Subcutaneous abdominal adipose tissue (tissue), 5 donors: ENCODE data around the gene LRP3.

ENCODE experiments used
- H3K27ac ChIP-seq: one replicate; pipeline ENCODE4 v1.7.0; 2013; ENCODE audit warnings: low read depth, mild to moderate bottlenecking, inconsistent platforms, low read length, moderate library complexity
- H3K27me3 ChIP-seq, 5 donors: one replicate each; pipeline ENCODE4 v1.7.0; 2013; ENCODE audit warnings: low read length in 5 of 5, inconsistent platforms in 1 of 5; ENCODE audit not compliant: control insufficient read depth in 5 of 5, insufficient read depth in 4 of 5
- H3K36me3 ChIP-seq, 5 donors: one replicate each; pipeline ENCODE4 v1.7.0; 2013; ENCODE audit warnings: low read length in 5 of 5; ENCODE audit not compliant: control insufficient read depth in 5 of 5, insufficient read depth in 5 of 5
- H3K4me1 ChIP-seq, 5 donors: one replicate each; pipeline ENCODE4 v1.7.0; 2013; ENCODE audit warnings: low read length in 5 of 5, mild to moderate bottlenecking in 3 of 5, moderate library complexity in 1 of 5; ENCODE audit not compliant: control insufficient read depth in 5 of 5, insufficient read depth in 5 of 5
- H3K4me3 ChIP-seq, 5 donors: one replicate each; pipeline ENCODE4 v1.7.0; 2013; ENCODE audit warnings: low read length in 5 of 5, low read depth in 1 of 5
- H3K9ac ChIP-seq, 5 donors: one replicate each; pipeline ENCODE4 v1.7.0; 2013; ENCODE audit warnings: low read length in 5 of 5, mild to moderate bottlenecking in 4 of 5, moderate library complexity in 3 of 5
- H3K9me3 ChIP-seq, 5 donors: one replicate each; pipeline ENCODE4 v1.7.0; 2013; ENCODE audit warnings: low read length in 5 of 5; ENCODE audit not compliant: control insufficient read depth in 5 of 5
- donor health status: healthy.
- donor health status: healthy.
- donor health status: healthy.
- donor health status: healthy.
- donor health status: healthy.

LRP3 gene

DNA sequence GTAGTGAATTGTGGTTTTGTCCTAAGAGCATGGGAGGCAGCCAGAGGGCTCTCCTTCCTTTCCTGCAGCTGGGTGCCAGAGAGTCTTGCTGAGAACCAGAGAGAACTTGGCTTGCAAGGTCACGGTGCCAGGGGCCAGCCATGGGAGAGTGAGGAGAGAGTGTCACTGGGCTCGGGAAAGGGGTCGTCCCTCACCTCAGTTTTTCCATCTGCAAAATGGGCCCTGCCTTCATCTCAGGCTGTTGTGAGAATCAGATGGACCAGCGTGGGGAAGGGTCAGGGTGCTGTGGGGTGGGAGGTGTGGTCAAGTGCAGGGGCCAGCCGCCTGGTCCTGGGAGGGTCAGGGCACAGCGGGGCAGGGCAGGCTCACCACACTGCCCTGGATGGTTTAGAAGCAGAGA is 7.3 kb downstream of the LRP3 start:
- no peak overlapping the region for H3K27ac ChIP-seq
- peaks cover 0 to 90% (median 39%) of the 10 kb centered on the region in 5 donors for H3K36me3 ChIP-seq
- no peak overlapping the region for H3K4me3 ChIP-seq
- peaks cover 0 to 1% (median 0%) of the 10 kb centered on the region in 5 donors for H3K4me1 ChIP-seq
- no peaks in the 10 kb centered on the region for H3K9me3 ChIP-seq
- H3K27me3 ChIP-seq, result no peaks in the 10 kb centered on the region
- no peak overlapping the region for H3K9ac ChIP-seq

DNA sequence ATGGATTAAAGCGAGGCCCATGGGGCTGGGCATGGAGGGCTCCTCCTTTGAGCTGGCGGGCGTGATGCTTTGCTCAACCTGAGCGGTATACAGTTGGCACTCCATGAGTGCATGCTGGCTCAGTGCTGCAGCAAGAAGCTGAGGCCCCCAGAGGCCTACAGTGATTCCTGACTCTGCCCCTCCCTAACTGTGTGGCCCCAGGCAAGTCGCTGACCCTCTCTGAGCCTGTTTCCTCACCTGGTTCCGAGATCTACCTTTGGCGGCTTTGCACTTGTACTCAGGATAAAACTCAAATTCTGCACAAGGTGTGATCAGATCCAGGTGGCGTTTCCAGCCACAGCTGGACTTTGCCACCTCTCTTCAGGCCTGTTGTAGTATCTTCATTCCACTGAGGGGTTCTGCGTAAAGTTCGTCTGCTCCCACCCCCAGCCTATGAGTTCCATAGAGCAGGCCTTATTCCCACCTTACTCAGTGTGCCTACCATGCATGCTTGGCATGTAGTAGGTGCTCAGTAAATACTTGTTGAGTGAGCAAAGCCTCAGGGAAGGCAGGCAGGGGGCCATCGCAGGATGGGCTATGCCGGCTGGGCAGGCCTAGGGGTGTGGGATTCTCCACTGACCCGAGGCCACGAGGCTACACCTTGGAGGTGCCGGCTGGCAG is 7.9 kb downstream of the LRP3 start:
- H3K36me3 ChIP-seq, result peaks cover 0 to 90% (median 39%) of the 10 kb centered on the region in 5 donors
- no peak overlapping the region for H3K9ac ChIP-seq
- no peak overlapping the region for H3K27ac ChIP-seq
- no peak overlapping the region for H3K4me3 ChIP-seq
- no peaks in the 10 kb centered on the region for H3K9me3 ChIP-seq
- H3K4me1 ChIP-seq, result no peaks in the 10 kb centered on the region
- no peaks in the 10 kb centered on the region for H3K27me3 ChIP-seq

DNA sequence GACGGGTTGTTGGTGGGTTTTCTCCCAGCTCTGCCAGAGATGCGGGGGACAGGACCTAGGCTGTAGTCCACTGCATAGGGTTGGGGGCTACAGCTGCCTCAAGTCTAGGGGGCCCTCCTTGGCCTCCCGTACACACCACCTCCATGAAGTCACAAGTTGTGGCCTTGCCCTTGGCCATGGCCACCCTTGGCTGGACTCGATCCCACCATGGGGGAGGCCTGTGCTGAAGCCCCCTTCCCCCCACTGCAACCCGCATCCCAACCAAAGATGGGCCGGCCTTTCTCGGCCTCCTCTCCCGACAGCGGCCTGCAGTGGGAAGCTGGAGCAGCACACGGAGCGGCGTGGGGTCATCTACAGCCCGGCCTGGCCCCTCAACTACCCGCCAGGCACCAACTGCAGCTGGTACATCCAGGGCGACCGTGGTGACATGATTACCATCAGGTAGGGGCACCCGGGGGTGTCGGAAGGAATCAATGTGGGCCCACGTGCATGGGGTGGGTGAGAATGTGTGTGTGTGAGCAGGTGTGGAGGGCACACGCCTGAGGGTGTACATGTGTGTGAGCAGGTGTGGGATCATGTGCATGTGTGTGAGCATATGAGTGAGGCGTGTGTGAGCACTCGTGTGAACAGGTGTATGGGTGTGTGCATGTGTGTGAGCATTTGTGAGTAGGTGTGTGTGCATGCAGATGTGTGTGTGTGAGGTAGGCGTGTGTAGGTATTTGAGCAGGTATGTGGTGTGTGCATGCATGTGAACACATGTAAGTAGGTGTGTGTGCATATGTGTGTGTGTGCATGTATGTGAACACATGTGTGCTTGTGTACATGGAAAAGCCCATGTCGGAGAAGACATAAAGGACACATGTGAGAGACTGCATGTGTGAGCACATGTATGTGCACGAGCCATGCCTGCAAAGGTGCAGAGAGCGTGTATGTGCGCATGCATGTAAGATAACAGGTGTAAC is 8.7 kb downstream of the LRP3 start:
- Histone ChIP-seq H3K9ac (no peak overlapping the region), H3K9me3 (no peaks in the 10 kb centered on the region), H3K4me1 (peaks cover 0 to 5% (median 3%) of the 10 kb centered on the region in 5 donors), H3K27ac (no peak overlapping the region), H3K4me3 (no peak overlapping the region), H3K36me3 (peaks cover 0 to 90% (median 39%) of the 10 kb centered on the region in 5 donors), H3K27me3 (no peaks in the 10 kb centered on the region)

DNA sequence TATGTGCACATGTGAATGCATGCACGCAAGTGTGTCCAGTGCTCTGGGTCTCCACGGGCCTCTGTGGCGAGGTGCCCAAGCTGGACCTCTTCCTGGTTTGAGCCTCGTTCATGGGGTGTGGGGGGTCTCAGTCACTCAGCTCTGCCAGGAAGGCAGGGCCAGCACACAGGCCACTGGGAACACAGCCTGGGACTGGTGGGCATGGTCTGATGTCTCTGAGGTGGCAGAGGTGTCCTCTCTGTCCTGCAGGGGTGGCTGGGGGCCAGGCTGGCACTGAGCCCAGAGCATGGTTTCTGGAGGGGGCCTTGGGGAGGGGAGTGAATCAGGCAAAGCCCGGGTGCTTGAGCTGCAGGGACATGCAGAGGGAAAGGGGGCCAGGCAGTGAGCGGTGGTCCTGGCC is 9.4 kb downstream of the LRP3 start:
- peaks cover 0 to 89% (median 35%) of the 10 kb centered on the region in 5 donors for H3K36me3 ChIP-seq
- H3K27me3 ChIP-seq, result no peaks in the 10 kb centered on the region
- H3K4me1 ChIP-seq, result peaks cover 2 to 12% (median 9%) of the 10 kb centered on the region in 5 donors
- no peak overlapping the region for H3K27ac ChIP-seq
- H3K9me3 ChIP-seq, result no peaks in the 10 kb centered on the region
- H3K4me3 ChIP-seq, result no peak overlapping the region
- H3K9ac ChIP-seq, result no peak overlapping the region

GRCh38 chr19:33204136-33204973 is 10.2 kb downstream of the LRP3 start:
- peaks cover 0 to 82% (median 35%) of the 10 kb centered on the region in 5 donors for H3K36me3 ChIP-seq
- peaks cover 3 to 20% (median 14%) of the 10 kb centered on the region in 5 donors for H3K4me1 ChIP-seq
- no peak overlapping the region for H3K9ac ChIP-seq
- no peak overlapping the region for H3K4me3 ChIP-seq
- no peak overlapping the region for H3K27ac ChIP-seq
- no peaks in the 10 kb centered on the region for H3K9me3 ChIP-seq
- no peaks in the 10 kb centered on the region for H3K27me3 ChIP-seq

DNA sequence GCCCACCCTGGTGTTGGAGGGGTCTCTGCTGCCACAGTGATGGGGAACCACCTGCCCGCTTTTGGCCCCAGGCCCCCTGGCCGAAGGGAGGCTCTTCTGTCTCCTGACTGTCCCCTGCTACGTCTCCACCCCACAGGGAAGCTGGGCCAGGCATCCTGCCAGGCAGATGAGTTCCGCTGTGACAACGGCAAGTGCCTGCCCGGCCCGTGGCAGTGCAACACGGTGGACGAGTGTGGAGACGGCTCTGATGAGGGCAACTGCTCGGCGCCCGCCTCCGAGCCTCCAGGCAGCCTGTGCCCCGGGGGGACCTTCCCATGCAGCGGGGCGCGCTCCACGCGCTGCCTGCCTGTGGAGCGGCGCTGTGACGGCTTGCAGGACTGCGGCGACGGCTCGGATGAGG is 11.0 kb downstream of the LRP3 start:
- Histone ChIP-seq H3K27ac (no peak overlapping the region), H3K36me3 (peaks cover 0 to 77% (median 32%) of the 10 kb centered on the region in 5 donors), H3K4me1 (peaks cover 4 to 28% (median 22%) of the 10 kb centered on the region in 5 donors), H3K9me3 (no peaks in the 10 kb centered on the region), H3K9ac (no peak overlapping the region), H3K4me3 (no peak overlapping the region), H3K27me3 (no peaks in the 10 kb centered on the region)

GRCh38 chr19:33205531-33206260 is 11.6 kb downstream of the LRP3 start:
- no peaks in the 10 kb centered on the region for H3K27me3 ChIP-seq
- no peaks in the 10 kb centered on the region for H3K9me3 ChIP-seq
- H3K27ac ChIP-seq, result no peak overlapping the region
- peaks cover 4 to 33% (median 23%) of the 10 kb centered on the region in 5 donors for H3K4me1 ChIP-seq
- peaks cover 0 to 76% (median 32%) of the 10 kb centered on the region in 5 donors for H3K36me3 ChIP-seq
- no peak overlapping the region for H3K4me3 ChIP-seq
- H3K9ac ChIP-seq, result no peak overlapping the region

DNA sequence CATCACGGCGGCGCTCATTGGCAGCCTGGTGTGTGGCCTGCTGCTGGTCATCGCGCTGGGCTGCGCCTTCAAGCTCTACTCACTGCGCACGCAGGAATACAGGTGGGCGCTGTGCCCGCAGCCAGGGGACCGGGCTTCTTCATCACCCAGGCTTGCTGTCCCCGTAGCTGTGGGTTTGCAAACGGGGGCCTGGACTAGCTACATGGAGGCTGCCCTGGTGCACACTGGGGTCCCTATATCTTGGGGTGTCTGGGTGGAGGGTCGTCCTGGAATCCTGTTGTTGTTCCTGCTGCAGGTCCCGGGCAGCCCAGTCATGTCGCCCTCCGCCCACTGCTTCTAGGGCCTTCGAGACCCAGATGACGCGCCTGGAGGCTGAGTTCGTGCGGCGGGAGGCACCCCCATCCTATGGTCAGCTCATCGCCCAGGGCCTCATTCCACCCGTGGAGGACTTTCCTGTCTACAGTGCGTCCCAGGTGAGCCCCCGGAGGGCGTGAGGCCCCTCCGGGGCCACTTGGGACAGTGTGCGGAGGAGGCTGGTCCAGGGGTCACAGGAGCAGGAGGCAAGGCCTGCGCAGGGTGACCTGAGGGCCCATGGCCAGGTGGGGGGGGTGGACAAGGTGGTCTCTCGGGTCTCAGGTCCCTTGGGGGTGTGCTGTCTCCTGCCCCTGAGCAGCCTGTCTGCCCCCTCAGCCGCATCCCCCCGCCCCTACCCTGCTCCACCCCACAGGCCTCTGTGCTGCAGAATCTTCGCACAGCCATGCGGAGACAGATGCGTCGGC is 12.3 kb downstream of the LRP3 start:
- H3K9ac ChIP-seq, result no peak overlapping the region
- no peaks in the 10 kb centered on the region for H3K27me3 ChIP-seq
- peaks cover 4 to 39% (median 23%) of the 10 kb centered on the region in 5 donors for H3K4me1 ChIP-seq
- H3K36me3 ChIP-seq, result peaks cover 0 to 77% (median 32%) of the 10 kb centered on the region in 5 donors
- H3K9me3 ChIP-seq, result no peaks in the 10 kb centered on the region
- H3K27ac ChIP-seq, result no peak overlapping the region
- H3K4me3 ChIP-seq, result no peak overlapping the region
